Activated CD4-positive, alpha-beta T cell treated with anti-CD3 and anti-CD28 coated beads for 1 hour (primary cell): Measurements from ENCODE around the gene STX10.

Experiments used
- DNase-seq: peaks from one replicate; pipeline ENCODE4 v3.0.0-alpha.2; 2020

The STX10 gene

GRCh38 chr19:13138916-13139198 is 11.3 kb downstream of the STX10 start:
- DNase-seq = no peak

- no peak for DNase-seq
Observed at GRCh38 chr19:13138171-13138915, 11.8 kb downstream of the STX10 start.

GRCh38 chr19:13137290-13137794 is 12.8 kb downstream of the STX10 start:
- DNase-seq = no peak

GRCh38 chr19:13135068-13136062 is 14.8 kb downstream of the STX10 start:
- no peak for DNase-seq

GRCh38 chr19:13134626-13135025 is 15.5 kb downstream of the STX10 start:
- no peak for DNase-seq

- DNase-seq = no peak
Observed at GRCh38 chr19:13133241-13133870, 16.8 kb downstream of the STX10 start.

- no peak for DNase-seq
Observed at GRCh38 chr19:13132471-13133180, 17.5 kb downstream of the STX10 start.

GRCh38 chr19:13130886-13131490 is 19.2 kb downstream of the STX10 start:
- DNase-seq = no peak

GRCh38 chr19:13129384-13129783 is 20.8 kb downstream of the STX10 start:
- DNase-seq = no peak

- no peak for DNase-seq
Observed at GRCh38 chr19:13128583-13128982, 21.6 kb downstream of the STX10 start.

GRCh38 chr19:13127811-13128575 is 22.2 kb downstream of the STX10 start:
- no peak for DNase-seq

- no peak for DNase-seq
Observed at GRCh38 chr19:13127051-13127450, 23.1 kb downstream of the STX10 start.

GRCh38 chr19:13122980-13123957 is 26.9 kb downstream of the STX10 start:
- no peak for DNase-seq

GRCh38 chr19:13122275-13122878 is 27.8 kb downstream of the STX10 start:
- DNase-seq = no peak

GRCh38 chr19:13121551-13122274 is 28.5 kb downstream of the STX10 start:
- no peak for DNase-seq

GRCh38 chr19:13120817-13121216 is 29.4 kb downstream of the STX10 start:
- no peak for DNase-seq

GRCh38 chr19:13120031-13120430 is 30.1 kb downstream of the STX10 start:
- no peak for DNase-seq

- no peak for DNase-seq
Observed at GRCh38 chr19:13119627-13120026, 30.5 kb downstream of the STX10 start.
